GM08714 (cell line): Measurements from ENCODE around the gene SDC3.

Experiments
- H3K4me3 ChIP-seq: fragments of 200-500 bp; sonication (Bioruptor generic); 2 replicates; pipeline ENCODE4 v1.5.1; 2014; ENCODE audit warnings: mild to moderate bottlenecking, low read length, inconsistent platforms
- ZNF274 ChIP-seq: IDR thresholded peaks from 2 replicates; pipeline ENCODE4 v1.6.1; 2012; ENCODE audit warnings: mild to moderate bottlenecking, low read depth, low read length

SDC3 gene

GRCh38 chr1:30903343-30904034 is 5.1 kb downstream of the SDC3 start:
- TF ChIP-seq ZNF274, result no peak
- H3K4me3 ChIP-seq, result no peak overlapping the region

DNA sequence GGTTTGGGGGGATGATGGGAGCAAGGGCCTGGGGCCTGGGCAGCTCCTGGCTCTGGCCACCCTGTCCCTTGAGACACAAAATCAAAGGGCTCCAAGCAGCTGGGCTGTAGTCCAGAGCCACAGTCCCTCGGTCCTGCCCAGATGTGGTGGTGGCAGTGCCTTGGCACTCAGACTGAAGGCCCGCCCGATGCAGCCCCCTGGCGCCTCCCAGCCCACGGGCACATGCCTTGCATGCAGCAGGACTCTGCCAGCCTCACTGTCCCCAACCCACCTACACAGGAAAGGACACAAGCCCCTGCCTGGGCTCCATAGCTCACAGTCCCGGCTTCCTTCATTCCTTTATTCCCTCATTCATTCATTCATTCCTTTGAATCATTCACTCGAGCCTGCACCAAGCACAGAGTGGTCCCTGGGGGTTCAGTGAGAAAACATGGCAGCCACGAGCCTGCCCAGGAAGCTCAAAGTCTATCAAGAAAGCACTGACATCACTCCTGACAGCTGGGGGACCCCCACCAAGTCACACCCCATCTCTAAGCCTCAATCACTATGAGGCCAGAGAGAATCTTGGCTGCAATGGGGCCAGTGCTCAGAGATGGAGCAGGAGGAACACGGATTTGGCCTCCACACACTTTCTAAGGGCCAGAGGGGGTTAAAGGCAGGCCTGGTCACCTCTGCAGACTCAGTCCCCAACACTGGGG is 5.8 kb downstream of the SDC3 start:
- TF ChIP-seq ZNF274, result no peak
- no peak overlapping the region for H3K4me3 ChIP-seq

DNA sequence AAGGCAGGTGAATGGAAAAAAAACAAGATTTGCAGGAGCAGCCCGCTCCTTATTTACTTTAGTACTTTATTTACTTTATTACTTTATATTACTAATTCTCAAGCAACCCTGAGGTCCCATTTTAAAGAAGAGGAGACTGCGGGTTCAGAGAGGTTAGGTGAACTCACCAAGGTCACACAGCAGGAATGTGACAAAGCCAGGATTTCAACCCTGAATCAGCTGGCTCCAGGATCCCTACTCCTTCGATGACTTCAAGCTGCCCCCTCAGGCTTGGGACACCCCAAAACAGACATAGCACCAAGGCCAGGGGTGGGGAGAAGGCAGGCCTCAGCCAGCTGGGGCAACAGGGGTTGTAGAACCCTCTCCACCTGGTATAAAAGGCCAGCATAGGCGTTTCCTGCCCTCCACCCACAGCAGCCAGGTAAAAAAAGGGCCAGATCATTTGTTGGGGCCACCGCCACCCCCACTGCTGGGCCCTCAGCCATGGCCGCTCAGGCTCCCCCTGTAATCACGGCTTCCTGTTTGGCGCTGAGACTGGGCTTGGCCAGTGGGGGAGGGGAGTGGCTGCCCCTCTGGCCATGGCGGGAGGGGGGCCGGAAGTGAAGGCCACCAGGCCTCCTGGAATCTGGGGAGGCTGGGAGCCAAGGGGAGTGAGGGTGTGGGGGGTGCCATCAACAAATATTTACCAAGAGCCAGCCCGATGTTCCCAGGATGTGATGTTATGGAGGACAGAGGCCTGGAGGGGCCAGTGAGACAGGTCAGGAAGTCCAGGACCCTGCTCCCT is 6.6 kb downstream of the SDC3 start:
- no peak overlapping the region for H3K4me3 ChIP-seq

DNA sequence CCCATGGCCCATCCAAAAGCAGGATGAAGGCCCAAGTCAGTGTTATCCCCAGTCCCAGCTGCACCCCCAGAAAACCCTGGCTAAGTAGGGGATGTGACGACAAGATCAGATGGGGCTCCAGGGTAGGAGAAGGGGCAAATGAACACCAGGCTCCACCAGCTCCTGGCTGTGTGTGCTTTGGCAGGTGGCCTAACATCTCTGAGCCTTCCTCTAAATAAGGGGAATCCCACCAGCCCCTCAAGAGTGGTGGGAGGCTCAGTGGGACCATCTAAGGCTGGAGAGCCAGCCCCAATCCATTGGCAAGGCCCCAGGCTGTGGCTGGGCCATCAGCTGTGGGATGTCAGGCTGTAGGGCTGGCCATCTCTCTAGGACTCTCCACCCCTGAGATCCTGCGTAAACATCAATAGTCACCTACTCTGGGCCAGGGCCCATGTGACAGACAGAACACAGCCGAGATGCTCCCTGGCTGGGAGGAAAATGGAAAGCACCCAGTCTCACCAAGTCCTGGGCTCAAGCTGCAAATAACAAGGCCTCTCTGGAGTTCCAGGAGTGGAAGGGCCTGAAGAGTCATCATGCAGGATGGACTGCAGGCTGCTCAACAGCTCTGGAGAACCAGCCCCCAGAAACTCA is 7.5 kb downstream of the SDC3 start:
- TF ChIP-seq ZNF274, result no peak
- H3K4me3 ChIP-seq, result no peak overlapping the region

More for the DNA sequence above, 6.6 kb downstream of the SDC3 start:
- no peak for TF ChIP-seq ZNF274

- H3K4me3 ChIP-seq, result no peak overlapping the region
- no peak for TF ChIP-seq ZNF274
Observed at GRCh38 chr1:30900486-30900885, 8.1 kb downstream of the SDC3 start.

DNA sequence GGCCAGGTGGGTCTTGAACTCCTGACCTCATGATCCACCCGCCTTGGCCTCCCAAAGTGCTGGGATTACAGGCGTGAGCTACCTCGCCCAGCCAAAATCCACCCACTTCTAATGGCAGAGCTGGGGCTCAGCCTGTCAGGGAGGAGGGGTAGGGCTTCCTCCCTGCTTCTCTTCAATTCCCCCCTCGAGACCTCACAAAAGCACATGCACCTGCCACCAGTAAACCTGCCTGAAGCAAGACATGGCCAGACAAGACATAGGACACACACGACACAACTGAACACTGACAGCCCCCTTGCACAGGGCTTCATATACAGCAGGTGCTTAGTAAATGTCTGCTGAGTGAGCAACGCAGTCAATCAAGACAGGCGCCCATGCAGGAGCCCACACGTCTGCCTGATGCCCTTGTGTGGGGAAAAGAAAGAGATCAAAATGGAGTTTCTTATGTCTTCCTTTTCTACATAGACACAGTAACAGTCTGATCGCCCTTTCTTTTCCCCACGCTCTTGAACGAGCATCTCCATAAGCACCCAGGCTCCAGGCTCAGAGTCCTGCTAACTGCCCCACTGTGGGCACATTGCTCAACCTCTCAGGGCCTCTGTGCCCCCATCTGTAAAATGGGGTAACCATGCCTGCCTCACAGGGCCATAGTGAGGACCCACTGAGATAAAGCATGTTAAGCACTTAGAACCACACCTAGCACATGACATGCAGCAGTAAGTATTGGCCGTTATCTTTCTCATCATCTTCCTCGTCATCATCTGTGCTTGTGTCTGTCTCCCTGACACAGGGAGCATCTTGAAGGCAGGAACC is 8.8 kb downstream of the SDC3 start:
- TF ChIP-seq ZNF274, result no peak

DNA sequence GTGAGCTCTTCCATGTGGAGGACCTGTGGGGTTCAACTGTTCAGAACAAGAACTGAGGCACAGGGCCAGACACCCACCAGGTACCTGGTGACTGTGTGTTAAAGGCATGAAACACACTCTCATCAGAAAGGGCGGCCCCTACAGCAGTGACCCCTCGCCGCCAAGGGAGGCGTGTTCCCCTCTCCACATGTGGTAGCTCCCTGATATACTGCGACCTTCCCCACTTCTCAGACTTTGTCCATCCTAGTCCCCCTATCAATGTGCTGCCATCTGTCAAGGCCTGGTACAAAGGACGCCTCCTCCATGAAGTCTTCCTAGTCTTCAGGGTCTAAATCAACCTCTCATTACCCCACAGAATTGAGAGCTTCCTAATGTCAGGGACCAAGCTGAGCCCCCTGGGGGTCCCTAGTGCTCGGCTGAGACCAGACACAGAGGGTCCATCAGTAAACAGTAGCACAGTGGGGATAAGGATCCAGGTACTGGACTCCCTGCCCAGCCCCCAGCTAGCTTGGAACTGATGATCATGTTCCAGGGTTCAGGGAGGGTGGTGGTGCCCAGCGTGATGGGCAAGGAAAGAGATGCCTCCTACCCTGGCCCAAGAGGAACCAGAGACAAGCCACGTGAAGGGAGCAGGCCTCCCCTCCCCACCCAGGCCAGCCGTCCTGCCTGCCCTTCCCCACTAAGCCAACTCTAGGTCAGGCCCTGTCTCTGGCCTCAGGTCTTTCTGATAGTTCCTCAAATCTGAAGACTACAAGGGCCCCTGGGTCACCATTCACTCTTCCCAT is 10.3 kb downstream of the SDC3 start:
- TF ChIP-seq ZNF274, result no peak
- no peak overlapping the region for H3K4me3 ChIP-seq

More for the DNA sequence above, 8.8 kb downstream of the SDC3 start:
- H3K4me3 ChIP-seq, result no peak overlapping the region

GRCh38 chr1:30896905-30897304 is 11.7 kb downstream of the SDC3 start:
- H3K4me3 ChIP-seq, result no peak overlapping the region
- TF ChIP-seq ZNF274, result no peak

DNA sequence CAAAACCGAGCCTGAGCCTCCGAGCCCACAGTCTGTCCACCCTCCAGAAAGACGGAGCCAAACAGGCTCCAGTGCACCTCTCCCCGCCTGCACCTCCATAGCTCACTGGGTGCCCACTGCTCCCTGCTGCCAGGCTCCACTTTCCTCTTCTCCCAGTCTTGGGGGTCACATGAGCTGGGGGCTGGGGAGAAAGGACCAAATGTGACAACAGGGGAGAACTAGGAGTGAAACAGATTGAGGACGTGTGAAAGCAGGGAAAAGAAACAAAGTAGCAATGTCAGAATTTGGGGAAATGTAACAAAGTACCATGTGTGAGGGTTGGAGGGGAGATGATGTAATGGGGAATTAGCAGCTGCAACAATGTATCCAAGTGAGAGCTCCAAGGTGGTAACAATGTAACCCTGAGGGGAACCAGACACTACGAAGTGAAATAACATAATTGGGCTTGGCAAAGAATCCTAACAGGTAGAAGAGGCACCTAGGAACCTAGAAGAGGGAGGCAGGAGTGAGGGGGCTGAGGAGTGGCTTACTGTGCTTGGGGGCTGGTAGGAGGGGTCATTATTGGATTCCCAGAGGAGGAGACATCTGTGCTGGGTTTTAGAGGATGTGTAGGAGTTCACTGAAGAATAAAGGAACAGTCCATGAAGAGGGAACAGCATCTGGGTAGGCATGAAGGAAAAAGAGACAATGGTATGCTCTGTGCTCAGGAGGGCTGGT is 12.5 kb downstream of the SDC3 start:
- TF ChIP-seq ZNF274, result no peak
- H3K4me3 ChIP-seq, result no peak overlapping the region

DNA sequence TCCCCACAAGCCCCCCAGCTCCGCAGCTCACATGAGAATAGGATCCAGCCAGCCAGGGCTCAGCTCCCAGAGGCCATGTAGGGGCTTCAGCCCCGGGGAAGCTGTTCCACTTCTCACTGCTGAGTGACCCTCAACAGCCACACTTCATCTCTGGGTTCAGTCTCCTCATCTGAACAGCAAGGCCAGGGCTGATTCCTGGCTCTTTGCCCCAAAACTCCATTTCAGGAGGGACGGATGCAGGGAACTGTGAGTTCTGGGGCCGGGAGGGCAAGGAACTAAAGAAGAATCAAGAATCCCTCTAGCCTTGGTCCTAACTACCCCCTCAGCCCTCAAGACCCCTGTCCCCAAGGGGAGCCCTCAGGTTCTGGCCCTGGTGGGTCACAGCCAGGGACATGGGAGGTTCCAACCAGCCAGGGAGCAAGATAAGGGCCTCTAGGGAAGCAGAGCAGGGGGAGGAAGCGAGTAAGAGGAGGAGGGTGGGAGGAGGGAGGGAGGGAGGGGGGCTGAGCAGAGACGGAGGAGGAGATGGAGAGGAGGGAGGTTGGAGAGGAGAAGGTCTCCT is 13.1 kb downstream of the SDC3 start:
- no peak for TF ChIP-seq ZNF274
- H3K4me3 ChIP-seq, result no peak overlapping the region

GRCh38 chr1:30894508-30894973 is 14.0 kb downstream of the SDC3 start:
- TF ChIP-seq ZNF274, result no peak
- no peak overlapping the region for H3K4me3 ChIP-seq
